DMS53 treated with DMSO at 0.1 percent for 48 hours (cell line): ENCODE measurements around the gene ADGRE3.

Source experiments
- DNase-seq: peaks from one replicate; lab custom pipeline; 2025; ENCODE audit not compliant: unreplicated experiment; lab: John Stamatoyannopoulos, UW

ADGRE3 gene

GRCh38 chr19:14674764-14675163 lies at the start of gene ADGRE3:
ADGRE3 (minus strand) TSS chr19:14674844; CDS start chr19:14674770, 74 bp downstream.
- DNase-seq, result no peak

- no peak for DNase-seq
Measured at GRCh38 chr19:14722127-14722526, 47.5 kb upstream of the ADGRE3 start.

GRCh38 chr19:14719162-14719561 lies 44.5 kb upstream of the ADGRE3 start:
- no peak for DNase-seq

GRCh38 chr19:14718522-14719116 lies 44.0 kb upstream of the ADGRE3 start:
- no peak for DNase-seq

- DNase-seq, result no peak
Measured at GRCh38 chr19:14715841-14716240, 41.2 kb upstream of the ADGRE3 start.

- no peak for DNase-seq
Measured at GRCh38 chr19:14704450-14704849, 29.8 kb upstream of the ADGRE3 start.

- DNase-seq, result no peak
Measured at GRCh38 chr19:14703833-14704232, 29.2 kb upstream of the ADGRE3 start.

GRCh38 chr19:14700711-14701375 lies 26.2 kb upstream of the ADGRE3 start:
- no peak for DNase-seq

GRCh38 chr19:14699641-14700040 lies 25.0 kb upstream of the ADGRE3 start:
- no peak for DNase-seq

GRCh38 chr19:14695471-14695870 lies 20.8 kb upstream of the ADGRE3 start:
- DNase-seq, result no peak

GRCh38 chr19:14694641-14695266 lies 20.1 kb upstream of the ADGRE3 start:
- DNase-seq, result no peak

GRCh38 chr19:14689598-14690503 lies 15.2 kb upstream of the ADGRE3 start, which contains the start of gene ZNF333:
ZNF333 (plus strand) TSS chr19:14690048; CDS start chr19:14693492, 3,444 bp downstream.
- peak; percentile 60 for DNase-seq

- DNase-seq, result peak; percentile 10
Measured at GRCh38 chr19:14686411-14686810, 11.8 kb upstream of the ADGRE3 start.

- DNase-seq, result no peak
Measured at GRCh38 chr19:14683439-14683838, 8.8 kb upstream of the ADGRE3 start.

GRCh38 chr19:14682084-14682483 lies 7.4 kb upstream of the ADGRE3 start:
- DNase-seq, result no peak

GRCh38 chr19:14678199-14678598 lies 3.6 kb upstream of the ADGRE3 start:
- DNase-seq, result no peak

GRCh38 chr19:14677464-14677863 lies 2.8 kb upstream of the ADGRE3 start:
- no peak for DNase-seq

GRCh38 chr19:14676762-14677161 lies 2.1 kb upstream of the ADGRE3 start:
- DNase-seq, result no peak

- DNase-seq, result no peak
Measured at GRCh38 chr19:14673088-14673487, 1.6 kb downstream of the ADGRE3 start.

- DNase-seq, result no peak
Measured at GRCh38 chr19:14672188-14672872, 2.3 kb downstream of the ADGRE3 start.

GRCh38 chr19:14670408-14670807 lies 4.2 kb downstream of the ADGRE3 start:
- no peak for DNase-seq
